ENCODE data around the gene PTPRD. TPM values are rescaled to one million over a fixed set of nuclear protein-coding genes. Genes with fewer than 3 reads are reported as not detected.

The PTPRD gene
- total RNA-seq, 2 donors from 2014 or later: 60.1 to 75.7 TPM

- no peaks in the 10 kb centered on the region for H3K27me3 ChIP-seq
- H3K36me3 ChIP-seq: no peaks in the 10 kb centered on the region
- intact Hi-C loops (cut with DNase I): no loop called here
- no peaks in the 10 kb centered on the region for H3K9me3 ChIP-seq
- no peak for DNase-seq
- no peak overlapping the region for H3K4me3 ChIP-seq
- no peak for TF ChIP-seq CTCF (IDR thresholded peaks at IDR 0.05)
- no peaks in the 10 kb centered on the region for H3K4me1 ChIP-seq
- no peak overlapping the region for H3K9ac ChIP-seq (ENCODE audit: low read depth in 2 of 2, low read length in 2 of 2)
- no peak overlapping the region for H3K27ac ChIP-seq
Observed at GRCh38 chr9:10041726-10042229, 571.0 kb downstream of the PTPRD start.

GRCh38 chr9:10036095-10036494, 576.7 kb downstream of the PTPRD start:
- H3K36me3 ChIP-seq: no peaks in the 10 kb centered on the region
- no peak overlapping the region for H3K27ac ChIP-seq
- no peak overlapping the region for H3K4me3 ChIP-seq
- no peak overlapping the region for H3K9ac ChIP-seq (ENCODE audit: low read depth in 2 of 2, low read length in 2 of 2)
- intact Hi-C loops (cut with DNase I): no loop called here
- H3K9me3 ChIP-seq: no peaks in the 10 kb centered on the region
- TF ChIP-seq CTCF (IDR thresholded peaks at IDR 0.05): no peak
- H3K27me3 ChIP-seq: no peaks in the 10 kb centered on the region
- H3K4me1 ChIP-seq: no peaks in the 10 kb centered on the region
- DNase-seq: no peak

- Histone ChIP-seq H3K4me1 (no peaks in the 10 kb centered on the region), H3K4me3 (no peak overlapping the region), H3K27ac (no peak overlapping the region), H3K9ac (ENCODE audit: low read depth in 2 of 2, low read length in 2 of 2) (no peak overlapping the region), H3K27me3 (no peaks in the 10 kb centered on the region), H3K36me3 (no peaks in the 10 kb centered on the region), H3K9me3 (no peaks in the 10 kb centered on the region)
- DNase-seq: no peak
- no peak for TF ChIP-seq CTCF (IDR thresholded peaks at IDR 0.05)
- intact Hi-C loops (cut with DNase I): no loop called here
Observed at GRCh38 chr9:10032166-10032565, 580.6 kb downstream of the PTPRD start.

- no peak for TF ChIP-seq CTCF (IDR thresholded peaks at IDR 0.05)
- no peaks in the 10 kb centered on the region for H3K27me3 ChIP-seq
- no peaks in the 10 kb centered on the region for H3K4me1 ChIP-seq
- no peak overlapping the region for H3K27ac ChIP-seq
- intact Hi-C loops (cut with DNase I): no loop called here
- H3K36me3 ChIP-seq: no peaks in the 10 kb centered on the region
- H3K9me3 ChIP-seq: no peaks in the 10 kb centered on the region
- no peak overlapping the region for H3K4me3 ChIP-seq
- no peak overlapping the region for H3K9ac ChIP-seq (ENCODE audit: low read depth in 2 of 2, low read length in 2 of 2)
- DNase-seq: no peak
Observed at GRCh38 chr9:10026443-10026984, 586.3 kb downstream of the PTPRD start.

- H3K4me3 ChIP-seq: no peak overlapping the region
- H3K36me3 ChIP-seq: no peaks in the 10 kb centered on the region
- no peak for TF ChIP-seq CTCF (IDR thresholded peaks at IDR 0.05)
- H3K9me3 ChIP-seq: no peaks in the 10 kb centered on the region
- intact Hi-C loops (cut with DNase I): no loop called here
- no peak for DNase-seq
- no peak overlapping the region for H3K27ac ChIP-seq
- H3K27me3 ChIP-seq: no peaks in the 10 kb centered on the region
- H3K9ac ChIP-seq (ENCODE audit: low read depth in 2 of 2, low read length in 2 of 2): no peak overlapping the region
- no peaks in the 10 kb centered on the region for H3K4me1 ChIP-seq
Observed at GRCh38 chr9:10015755-10016154, 597.0 kb downstream of the PTPRD start.
